CD4-positive, alpha-beta T cell treated with Interleukin-17A for 4 hours (primary cell): Measurements from ENCODE around the gene CDC42SE2.
"Not testable (repeated sequence)": the region's sequence is repeated elsewhere in the genome, so short reads cannot be mapped to it uniquely, and the experiment has no call there.

Experiments
- DNase-seq: peaks from one replicate; pipeline ENCODE4 v3.0.0-alpha.2; 2020; ENCODE audit warnings: mixed read lengths

Gene CDC42SE2

DNA sequence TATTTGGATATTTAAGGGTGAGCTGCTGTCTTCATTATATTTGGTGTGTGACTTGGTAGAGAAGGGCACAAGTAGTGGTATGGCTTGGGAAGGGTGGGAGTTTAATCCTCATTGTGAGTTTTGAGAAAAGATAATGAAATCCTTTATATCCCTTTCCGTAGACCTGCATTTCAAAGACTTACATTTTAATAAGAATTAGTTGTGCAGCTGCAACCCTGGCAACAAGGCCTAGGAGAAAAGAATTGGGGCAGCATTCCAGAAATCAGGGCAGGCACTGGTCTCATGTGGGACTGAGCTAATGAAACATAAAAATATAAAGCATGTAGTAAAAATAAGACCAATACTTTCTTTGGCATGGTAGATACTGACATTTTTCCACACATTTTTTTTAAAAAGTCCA is 60.5 kb downstream of the CDC42SE2 start:
- DNase-seq: no peak

DNA sequence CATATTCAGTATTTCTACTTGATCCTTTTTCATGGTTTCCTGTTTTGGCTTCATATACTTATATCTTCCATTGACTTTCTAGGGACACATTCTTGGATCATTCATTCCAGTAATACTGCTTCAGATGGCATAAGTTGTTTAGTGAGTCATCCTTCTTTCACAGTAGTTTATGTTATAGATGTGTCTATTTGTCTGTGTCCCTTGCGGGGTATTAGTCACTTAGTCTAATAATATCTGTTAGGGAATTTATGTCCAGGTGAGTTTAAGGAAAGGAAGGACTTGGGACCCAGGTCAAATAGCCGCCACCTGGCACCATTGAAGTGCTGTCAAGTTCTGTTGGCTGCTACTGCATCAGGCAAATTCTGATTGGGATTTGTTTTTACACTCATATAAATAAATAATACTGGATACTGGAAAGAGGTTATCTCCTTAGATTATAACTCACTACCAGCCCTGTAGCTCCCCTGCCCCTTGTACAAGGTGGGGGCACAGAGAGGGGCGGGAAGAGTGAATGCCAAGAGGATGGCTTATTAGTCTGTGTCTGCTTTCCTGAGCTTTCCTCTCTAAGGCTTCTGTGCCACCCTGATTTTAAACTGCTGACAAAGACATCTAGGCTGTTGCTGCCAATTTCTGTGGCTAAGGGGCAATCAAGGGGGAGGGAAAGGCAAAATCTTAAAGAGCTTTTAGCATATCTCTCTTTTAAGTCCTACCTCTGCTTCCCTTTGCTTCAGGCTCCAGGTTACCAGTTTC is 64.9 kb downstream of the CDC42SE2 start:
- DNase-seq: no peak

DNA sequence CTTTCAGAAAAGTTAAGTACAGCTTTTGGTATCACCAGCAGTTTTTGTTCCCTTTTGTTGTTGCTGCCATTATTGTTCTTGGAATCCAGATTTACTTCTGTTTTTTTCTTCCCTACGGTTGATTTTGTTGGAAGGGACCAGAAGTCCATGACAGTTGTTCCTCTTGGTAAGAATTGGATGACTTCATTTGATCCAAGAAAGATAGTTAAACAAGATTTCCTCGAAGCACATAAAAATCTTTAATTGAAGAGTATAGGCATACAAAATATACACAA is 65.4 kb downstream of the CDC42SE2 start:
- DNase-seq: no peak

DNA sequence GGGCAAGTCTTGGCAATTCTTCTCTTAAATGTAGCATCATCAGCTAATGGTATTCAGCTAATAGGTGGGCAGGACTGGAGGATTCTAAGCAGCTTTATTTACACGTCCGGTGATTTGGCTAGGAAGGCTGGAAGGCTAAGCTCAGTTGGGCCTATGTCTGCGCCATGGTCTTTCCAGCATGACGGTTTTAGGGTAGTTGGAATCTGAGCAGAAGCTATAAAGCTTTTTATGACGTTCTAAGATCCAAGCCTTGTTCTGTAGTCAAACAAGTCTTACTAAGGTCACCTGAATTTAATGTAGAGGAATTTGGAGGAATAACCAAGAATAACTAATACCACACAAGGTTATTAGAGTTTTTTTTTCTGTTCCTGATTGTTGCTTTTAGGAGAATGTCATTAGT is 66.2 kb downstream of the CDC42SE2 start:
- DNase-seq: no peak

DNA sequence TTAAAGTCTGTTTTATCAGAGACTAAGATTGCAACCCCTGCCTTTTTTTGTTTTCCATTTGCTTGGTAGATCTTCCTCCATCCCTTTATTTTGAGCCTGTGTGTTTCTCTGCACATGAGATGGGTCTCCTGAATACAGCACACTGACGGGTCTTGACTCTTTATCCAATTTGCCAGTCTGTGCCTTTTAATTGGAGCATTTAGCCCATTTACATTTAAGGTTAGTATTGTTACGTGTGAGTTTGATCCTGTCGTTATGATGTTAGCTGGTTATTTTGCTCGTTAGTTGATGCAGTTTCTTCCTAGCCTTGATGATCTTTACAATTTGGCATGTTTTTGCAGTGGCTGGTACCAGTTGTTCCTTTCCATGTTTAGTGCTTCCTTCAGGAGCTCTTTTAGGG is 71.9 kb downstream of the CDC42SE2 start:
- not testable (repeated sequence) for DNase-seq

DNA sequence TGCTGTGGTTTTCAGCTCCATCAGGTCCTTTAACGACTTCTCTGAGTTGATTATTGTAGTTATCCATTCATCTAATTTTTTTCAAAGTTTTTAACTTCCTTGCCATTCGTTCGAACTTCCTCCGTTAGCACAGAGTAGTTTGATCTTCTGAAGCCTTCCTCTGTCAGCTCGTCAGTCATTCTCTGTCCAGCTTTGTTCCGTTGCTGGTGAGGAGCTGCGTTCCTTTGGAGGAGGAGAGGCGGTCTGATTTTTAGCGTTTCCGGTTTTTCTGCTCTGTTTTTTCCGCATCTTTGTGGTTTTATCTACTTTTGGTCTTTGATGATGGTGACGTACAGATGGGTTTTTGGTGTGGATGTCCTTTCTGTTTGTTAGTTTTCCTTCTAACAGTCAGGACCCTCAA is 72.9 kb downstream of the CDC42SE2 start:
- not testable (repeated sequence) for DNase-seq

DNA sequence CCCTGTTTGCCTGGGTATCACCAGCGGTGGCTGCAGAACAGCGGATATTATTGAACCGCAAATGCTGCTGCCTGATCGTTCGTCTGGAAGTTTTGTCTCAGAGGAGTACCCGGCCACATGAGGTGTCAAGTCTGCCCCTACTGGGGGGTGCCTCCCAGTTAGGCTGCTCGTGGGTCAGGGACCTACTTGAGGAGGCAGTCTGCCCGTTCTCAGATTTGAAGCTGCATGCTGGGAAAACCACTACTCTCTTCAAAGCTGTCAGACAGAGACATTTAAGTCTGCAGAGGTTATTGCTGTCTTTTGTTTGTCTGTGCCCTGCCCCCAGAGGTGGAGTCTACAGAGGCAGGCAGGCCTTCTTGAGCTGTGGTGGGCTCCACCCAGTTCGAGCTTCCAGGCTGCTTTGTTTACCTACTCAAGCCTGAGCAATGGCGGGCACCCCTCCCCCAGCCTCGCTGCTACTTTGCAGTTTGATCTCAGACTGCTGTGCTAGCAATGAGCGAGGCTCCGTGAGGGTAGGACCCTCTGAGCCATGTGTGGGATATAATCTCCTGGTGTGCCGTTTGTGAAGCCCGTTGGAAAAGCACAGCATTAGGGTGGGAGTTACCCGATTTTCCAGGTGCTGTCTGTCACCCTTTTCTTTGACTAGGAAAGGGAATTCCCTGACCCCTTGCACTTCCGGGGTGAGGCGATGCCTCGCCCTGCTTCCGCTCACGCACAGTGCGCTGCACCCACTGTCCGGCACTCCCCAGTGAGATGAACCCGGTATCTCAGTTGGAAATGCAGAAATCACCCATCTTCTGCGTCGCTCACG is 73.6 kb downstream of the CDC42SE2 start:
- peak; percentile 30 for DNase-seq

DNA sequence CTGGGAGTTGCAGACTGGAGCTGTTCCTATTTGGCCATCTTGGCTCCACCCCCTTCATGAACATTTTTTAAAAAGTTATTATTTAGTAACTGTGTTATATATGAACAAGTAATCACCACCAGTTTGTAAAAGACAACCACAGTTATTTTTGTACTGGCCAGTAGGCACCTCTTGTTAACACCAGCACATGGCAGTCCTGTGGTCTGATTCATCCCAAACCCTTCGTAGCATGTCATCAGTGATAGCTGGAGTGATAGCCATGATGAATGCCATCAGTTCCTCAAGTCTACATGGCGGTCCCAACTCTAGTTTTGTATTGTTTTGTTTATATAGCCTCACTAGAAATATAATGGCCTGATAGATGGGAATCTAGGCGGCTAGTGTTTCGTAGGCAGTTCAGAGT is 74.2 kb downstream of the CDC42SE2 start:
- DNase-seq: no peak

DNA sequence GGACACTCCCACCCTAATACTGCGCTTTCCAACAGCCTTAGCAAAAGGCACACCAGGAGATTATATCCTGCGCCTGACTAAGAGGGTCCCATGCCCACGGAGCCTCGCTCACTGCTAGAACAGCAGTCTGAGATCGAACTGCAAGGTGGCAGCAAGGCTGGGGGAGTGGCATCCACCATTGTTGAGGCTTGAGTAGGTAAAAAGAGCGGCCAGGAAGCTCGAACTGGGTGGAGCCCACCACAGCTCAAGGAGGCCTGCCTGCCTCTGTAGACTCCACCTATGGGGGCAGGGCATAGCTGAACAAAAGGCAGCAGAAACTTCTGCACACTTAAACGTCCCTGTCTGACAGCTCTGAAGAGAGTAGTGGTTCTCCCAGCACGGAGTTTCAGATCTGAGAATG is 80.4 kb downstream of the CDC42SE2 start:
- not testable (repeated sequence) for DNase-seq

DNA sequence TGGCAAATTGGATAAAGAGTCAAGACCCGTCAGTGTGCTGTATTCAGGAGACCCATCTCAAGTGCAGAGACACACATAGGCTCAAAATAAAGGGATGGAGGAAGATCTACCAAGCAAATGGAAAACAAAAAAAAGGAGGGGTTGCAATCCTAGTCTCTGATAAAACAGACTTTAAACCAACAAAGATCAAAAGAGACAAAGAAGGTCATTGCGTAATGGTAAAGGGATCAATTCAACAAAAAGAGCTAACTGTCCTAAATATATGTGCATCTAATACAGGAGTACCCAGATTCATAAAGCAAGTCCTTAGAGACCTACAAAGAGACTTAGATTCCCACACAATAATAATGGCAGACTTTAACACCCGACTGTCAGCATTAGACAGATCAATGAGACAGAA is 82.4 kb downstream of the CDC42SE2 start:
- not testable (repeated sequence) for DNase-seq

DNA sequence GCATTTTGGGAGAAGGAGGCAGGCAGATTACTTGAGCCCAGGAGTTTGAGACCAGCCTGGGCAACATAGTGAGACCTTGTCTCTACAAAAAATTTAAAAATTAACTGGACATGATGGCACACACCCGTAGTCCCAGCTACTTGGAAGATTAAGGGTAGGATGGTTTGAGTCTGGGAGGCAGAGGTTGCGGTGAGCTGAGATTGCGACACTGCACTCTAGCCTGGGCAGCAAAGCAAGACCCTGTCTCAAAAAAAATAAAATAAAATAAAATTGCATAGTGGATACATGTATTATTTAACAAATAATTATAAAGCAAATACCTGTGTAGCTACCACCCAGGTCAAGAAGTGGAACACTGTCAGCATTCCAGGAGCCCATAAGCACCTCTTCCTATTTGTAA is 90.1 kb downstream of the CDC42SE2 start:
- no peak for DNase-seq

DNA sequence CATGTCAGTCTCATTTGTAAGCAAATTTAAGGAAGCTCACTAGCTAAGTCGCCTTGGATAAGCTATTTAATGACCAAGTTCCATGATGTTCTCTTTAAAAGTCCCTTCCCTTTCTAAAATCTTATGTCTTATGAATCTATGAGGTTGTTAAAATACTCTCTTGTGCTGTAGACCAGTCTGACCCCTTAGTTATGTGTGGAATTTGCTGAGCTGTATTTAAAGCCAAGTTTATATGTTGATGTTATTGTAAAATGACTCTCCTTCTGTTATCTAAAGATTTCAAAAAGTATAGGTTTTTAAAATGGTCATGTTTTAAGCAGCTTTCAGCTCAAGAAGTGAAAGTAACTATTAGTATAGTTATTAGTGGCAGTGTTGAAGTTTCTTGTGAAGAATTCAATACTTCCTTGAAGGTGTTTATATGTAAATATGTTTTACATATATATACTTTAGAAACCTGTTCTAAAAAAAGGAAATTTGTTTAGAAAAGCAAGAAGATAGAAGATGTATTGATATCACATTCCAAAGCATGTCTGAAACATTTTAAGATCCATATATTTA is 92.2 kb downstream of the CDC42SE2 start:
- DNase-seq: no peak

DNA sequence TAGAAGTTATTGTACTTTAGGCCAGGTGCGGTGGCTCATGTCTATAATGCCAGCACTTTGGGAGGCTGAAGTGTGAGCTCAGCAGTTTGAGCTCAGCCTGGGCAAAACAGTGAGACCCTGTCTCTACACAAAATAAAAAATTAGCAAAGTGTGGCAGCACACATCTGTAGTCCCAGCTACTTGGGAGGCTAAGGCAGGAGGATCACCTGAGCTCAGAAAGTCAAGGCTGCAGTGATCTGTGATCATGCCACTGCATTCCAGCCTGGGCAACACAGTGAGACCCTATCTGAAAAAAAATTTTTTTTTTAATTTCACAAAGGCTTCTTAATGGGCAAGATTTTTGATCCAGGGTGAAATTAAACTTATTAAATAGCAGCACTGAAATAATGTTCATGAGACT is 92.8 kb downstream of the CDC42SE2 start:
- no peak for DNase-seq

DNA sequence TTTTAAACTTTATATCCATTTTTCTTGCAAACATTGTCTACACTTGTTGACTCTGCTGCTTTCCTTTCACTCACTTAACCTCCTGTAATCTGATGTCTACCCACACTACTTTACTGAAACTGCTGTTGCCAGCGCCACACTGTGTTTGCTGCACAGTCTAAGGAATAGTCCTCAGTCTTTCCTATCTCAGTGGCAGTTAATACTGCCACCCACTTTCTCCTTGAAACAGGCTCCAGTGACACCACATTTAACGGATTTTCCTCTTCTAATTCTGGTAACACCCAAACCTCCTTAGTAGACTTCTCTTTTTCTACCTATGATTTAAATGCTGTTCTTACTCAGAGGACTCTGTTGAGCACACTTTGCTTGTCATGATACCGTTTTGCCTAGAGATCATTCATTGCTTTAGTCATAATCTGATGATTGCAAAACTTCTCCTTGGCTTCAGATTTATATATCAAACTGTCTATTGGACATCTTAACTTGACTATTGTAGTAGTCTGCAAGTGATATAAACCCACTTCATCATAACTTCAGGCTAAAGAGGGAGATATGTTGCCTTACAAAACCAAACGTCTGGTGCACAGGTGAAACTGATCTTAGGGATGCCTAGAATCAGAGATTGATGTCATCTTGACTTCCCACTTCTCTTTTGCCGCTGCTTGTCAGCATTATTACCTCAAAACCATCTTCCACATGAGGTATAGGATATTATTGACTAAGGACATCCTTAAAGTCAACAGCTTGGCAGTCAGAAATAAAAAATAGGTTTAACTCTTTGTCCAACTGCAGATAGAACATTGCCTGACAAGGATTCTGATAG is 94.1 kb downstream of the CDC42SE2 start:
- peak; percentile 48 for DNase-seq

DNA sequence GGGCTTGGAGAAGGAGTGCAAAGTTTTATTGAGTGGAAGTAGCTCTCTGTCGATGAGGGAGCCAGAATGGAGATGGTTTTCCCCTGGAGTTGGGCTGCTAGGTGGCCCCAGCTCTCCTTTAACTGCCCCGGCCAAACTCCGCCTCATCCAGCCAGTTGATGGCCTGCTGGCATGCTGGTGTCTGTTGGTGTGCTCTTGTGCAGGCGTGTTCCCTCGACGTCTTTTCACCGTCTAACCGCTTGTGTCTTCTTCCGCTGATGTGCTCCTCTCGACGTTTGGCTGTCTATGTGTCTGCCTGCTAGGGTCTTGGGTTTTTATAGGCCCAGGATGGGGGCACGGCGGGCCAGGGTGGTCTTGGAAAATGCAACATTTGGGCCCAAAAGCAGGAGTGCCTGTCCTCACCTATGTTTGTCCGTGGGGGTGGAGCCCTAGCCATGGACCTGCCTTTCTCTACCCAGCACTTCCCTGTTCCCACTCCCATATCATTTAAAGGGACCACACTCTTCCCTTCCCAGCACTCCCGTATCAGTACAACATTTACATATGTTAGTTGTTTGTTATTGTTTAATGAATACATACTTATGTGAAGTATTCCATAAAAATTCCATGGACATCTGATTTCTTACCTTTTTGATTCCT is 97.9 kb downstream of the CDC42SE2 start:
- DNase-seq: no peak

DNA sequence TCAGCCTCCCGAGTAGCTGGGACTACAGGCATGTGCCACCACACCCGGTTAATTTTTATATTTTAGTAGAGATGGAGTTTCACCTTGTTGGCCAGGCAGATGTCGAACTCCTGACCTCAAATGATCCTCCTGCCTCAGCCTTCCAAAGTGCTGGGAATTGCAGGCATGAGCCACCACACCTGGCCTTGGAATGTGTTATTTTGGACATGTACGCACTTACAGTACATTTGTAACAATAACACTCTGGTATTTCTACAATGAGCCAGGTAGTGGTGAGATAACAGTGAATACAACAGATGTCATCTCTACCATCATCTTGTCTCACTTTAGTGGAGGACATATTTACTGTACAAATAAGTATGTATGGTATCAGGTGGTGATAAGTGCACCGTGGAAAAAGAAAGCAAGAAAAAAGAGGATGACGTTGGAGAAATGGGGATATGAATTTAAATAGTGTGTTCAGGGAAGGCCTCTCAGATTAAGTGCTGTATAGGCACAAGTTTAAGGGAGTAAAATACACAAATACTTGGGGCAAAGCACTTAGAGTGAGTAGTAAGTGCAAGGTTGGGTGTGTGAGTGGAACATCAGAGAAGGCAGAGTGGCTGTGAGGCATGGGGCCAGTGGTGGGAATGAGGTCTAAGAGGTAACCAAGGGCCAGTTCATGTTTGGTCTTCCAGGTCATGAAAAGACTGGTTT is 100.1 kb downstream of the CDC42SE2 start:
- no peak for DNase-seq

DNA sequence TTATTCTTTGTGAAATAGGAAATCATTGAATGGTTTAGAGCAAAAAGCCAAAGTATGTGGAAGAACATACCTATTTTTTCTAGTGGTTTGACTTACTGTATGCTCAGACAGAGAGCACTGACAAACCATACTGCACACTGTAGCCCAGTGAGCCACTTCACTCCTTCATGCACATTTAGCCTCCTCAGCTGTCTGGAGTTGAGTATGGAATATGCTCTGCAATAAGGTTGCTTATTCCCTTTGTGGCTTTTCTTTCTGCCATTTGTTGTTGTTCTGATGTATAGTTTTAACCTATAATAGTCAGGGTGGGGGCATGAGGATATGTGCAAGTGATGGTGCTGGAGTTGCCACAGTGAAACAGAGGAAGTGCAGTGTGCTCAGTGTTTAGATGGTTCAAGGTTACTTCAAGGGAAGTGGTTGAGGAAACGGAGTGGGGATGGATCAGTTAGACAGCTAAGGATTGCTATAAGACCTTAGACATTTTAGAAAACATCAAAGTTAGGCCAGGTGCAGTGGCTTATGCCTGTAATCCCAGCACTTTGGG is 100.7 kb downstream of the CDC42SE2 start:
- peak; percentile 40 for DNase-seq

DNA sequence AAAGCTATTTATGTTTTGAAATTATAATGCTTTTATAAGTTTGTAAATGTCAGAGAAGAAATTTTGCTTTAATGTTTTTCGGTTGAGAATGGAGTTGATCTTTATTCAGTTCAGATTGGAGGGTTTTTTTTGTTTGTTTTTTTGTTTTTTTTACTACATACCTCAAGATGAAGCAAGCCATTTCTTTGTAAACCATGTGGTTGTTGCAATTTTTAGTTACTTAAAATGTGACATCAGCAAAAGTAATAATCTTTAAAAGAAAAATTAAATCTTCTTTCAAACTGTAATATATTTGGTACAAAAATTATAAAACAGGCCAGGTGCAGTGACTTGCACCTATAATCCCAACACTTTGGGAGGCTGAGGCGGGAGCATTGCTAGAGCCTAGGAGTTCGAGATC is 102.6 kb downstream of the CDC42SE2 start:
- no peak for DNase-seq

DNA sequence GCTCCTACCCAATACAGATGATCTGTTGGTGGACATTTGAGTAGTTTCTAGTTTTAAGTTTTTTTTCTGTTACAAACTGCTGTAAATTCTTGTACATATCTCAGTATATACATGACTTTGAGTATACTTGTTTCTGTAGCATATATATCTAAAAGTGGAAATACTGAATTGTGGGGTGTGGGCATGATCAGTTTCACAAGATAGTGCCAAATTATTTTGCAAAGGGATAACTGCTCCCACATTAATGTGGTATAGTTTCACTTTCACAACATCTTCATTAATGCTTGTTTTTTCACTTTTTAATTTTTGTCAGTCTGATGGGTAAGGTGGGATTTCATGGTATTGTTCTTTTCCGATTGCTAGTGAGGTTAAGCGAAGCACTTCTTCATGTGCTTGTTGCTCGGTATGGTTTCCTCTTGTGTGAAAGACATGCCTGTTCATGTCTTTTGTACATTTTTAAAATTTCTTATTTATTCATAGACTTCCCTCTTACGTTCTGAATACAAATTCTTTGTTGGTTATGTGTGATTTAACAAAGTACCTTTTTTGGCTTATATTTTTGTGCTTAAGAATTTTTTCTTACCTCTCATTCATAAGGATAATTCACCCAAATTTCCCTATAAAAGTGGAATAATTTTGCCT is 103.5 kb downstream of the CDC42SE2 start:
- DNase-seq: no peak

DNA sequence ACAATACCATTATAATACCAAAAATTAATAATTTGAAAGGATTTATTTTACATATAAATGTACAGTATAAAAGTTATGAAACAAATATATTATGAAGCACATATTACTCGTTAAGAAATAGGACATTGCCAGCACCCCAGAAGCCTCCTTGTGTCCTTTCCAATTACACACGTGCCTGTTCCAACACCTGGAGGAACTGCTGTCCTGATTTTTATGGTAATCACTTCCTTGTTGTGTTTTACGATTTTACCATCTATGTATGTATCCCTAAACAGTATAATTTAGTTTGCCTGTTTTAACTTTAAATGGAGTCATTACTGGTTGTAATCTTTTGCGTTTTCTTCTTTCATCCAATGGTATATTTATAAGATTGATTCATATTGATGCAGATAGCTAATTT is 105.0 kb downstream of the CDC42SE2 start:
- no peak for DNase-seq

DNA sequence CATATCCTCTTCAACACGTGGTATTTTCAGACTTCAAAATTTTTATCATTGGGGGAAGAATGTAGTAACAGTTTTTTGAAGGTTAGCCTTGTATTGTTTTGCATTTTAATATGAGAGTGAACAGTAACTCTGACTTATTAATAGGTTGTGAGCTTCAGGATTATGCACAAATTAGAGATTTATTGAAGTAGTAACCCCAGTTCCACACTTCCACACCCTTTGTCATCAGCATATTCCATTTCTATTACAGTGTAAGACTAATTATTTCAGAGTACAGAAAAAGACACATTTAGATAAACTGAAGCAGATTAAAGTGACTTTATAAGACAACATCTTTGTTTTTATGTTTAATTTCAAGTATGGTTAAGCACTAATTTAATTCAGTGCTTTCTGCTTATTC is 105.7 kb downstream of the CDC42SE2 start:
- no peak for DNase-seq
